GM12878 (cell line): Measurements from ENCODE around the gene CTIF. TPM values are rescaled to one million over a fixed set of nuclear protein-coding genes. Genes with fewer than 3 reads are reported as not detected.
A peak's percentile ranks its signal among the peaks of the same experiment; 100 is the strongest.

Experiments used
- ATAC-seq: fragments of 200-7000 bp; cut with Tn5 transposase; 3 replicates; pipeline ENCODE4 v1.9.1; 2020; ENCODE audit warnings: mild to moderate bottlenecking, moderate library complexity
- BruUV-seq: library from RNA; stranded (reverse); fragments of 400-500 nt; replicated peaks from 2 replicates; lab custom pipeline; 2021; lab: Mats Ljungman, UMichigan
- CTCF ChIA-PET: fragments of 300-600 bp; sonication (Branson Sonifier 250); formaldehyde crosslinking; extraction: SDS; loops from one replicate; lab custom pipeline; 2021; ENCODE audit warnings: inconsistent platforms; lab: Yijun Ruan, JAX
- POLR2A ChIA-PET: fragments of 350-600 bp; formaldehyde crosslinking; extraction: SDS; loops from one replicate; lab custom pipeline; 2021; ENCODE audit warnings: inconsistent platforms; lab: Charles Lee
- RAD21 ChIA-PET: fragments of 300-600 bp; sonication (Branson Sonifier 250); formaldehyde crosslinking; loops from one replicate; lab custom pipeline; 2023; ENCODE audit warnings: antibody characterized with exemption; ENCODE audit not compliant: unreplicated experiment; lab: Charles Lee
- SMC1A ChIA-PET: fragments of 300-600 bp; sonication (Branson Sonifier 250); formaldehyde crosslinking; loops from one replicate; lab custom pipeline; 2023; ENCODE audit not compliant: unreplicated experiment, uncharacterized antibody; lab: Charles Lee
- DNase-seq: peaks from one replicate; pipeline ENCODE4 v3.0.0-alpha.2; 2011; ENCODE audit warnings: low read depth, low spot score
- FAIRE-seq: peaks from 3 replicates; lab custom pipeline; 2011; peaks lifted over from hg19 to GRCh38; lab: Jason Lieb, UNC
- H2AFZ ChIP-seq: 2 replicates; pipeline ENCODE4 v1.6.0; 2011; ENCODE audit warnings: low read depth, low read length, control low read depth; ENCODE audit not compliant: control insufficient read depth
- H3K27ac ChIP-seq: 2 replicates; pipeline ENCODE4 v1.5.1; 2011; ENCODE audit warnings: control low read depth; ENCODE audit not compliant: control insufficient read depth, insufficient read depth
- H3K27me3 ChIP-seq, 2 experiments: replicated peaks in 1 of 2; 2 replicates each; pipeline versions ENCODE4 v1.6.0 to v1.6.1; 2011; ENCODE audit warnings: low read length in 1 of 2; ENCODE audit not compliant: control insufficient read depth in 2 of 2, insufficient read depth in 2 of 2
- H3K36me3 ChIP-seq, 2 experiments: 2 replicates each; pipeline ENCODE4 v1.5.1; 2011; ENCODE audit warnings: low read length in 1 of 2; ENCODE audit not compliant: control insufficient read depth in 2 of 2, insufficient read depth in 2 of 2
- H3K4me1 ChIP-seq: 2 replicates; pipeline ENCODE4 v1.6.1; 2011; ENCODE audit warnings: mild to moderate bottlenecking, low read length, moderate library complexity, mixed read lengths; ENCODE audit not compliant: control insufficient read depth, insufficient read depth
- H3K4me2 ChIP-seq: 2 replicates; pipeline ENCODE4 v1.6.0; 2011; ENCODE audit warnings: control low read depth; ENCODE audit not compliant: control insufficient read depth, insufficient read depth
- H3K4me3 ChIP-seq: fragments of 200-600 bp; sonication (generic); 2 replicates; pipeline ENCODE4 v1.5.1; 2016
- H3K79me2 ChIP-seq: 2 replicates; pipeline ENCODE4 v1.6.0; 2011; ENCODE audit warnings: low read length; ENCODE audit not compliant: control insufficient read depth, insufficient read depth
- H3K9ac ChIP-seq: 2 replicates; pipeline ENCODE4 v1.8.0; 2011; ENCODE audit warnings: low read length, control low read depth, mixed read lengths; ENCODE audit not compliant: control insufficient read depth, insufficient read depth
- H3K9me3 ChIP-seq: replicated peaks from 3 replicates; pipeline ENCODE4 v1.5.1; 2011; ENCODE audit warnings: mild to moderate bottlenecking, low read length; ENCODE audit not compliant: control insufficient read depth, insufficient read depth
- H4K20me1 ChIP-seq: 2 replicates; pipeline ENCODE4 v1.6.0; 2011; ENCODE audit not compliant: control insufficient read depth, insufficient read depth
- ATF7 ChIP-seq: fragments of 450-650 bp; IDR thresholded peaks from 2 replicates; pipeline ENCODE4 v1.6.1; 2016; ENCODE audit warnings: low read depth, mild to moderate bottlenecking
- CHD1 ChIP-seq: IDR thresholded peaks from 2 replicates; pipeline ENCODE4 v1.6.1; 2012; ENCODE audit warnings: low read depth, low read length, improper control_type of control experiment
- CTCF ChIP-seq, 3 experiments: IDR thresholded peaks in 2 of 3; conservative IDR thresholded peaks in 1 of 3; 2 replicates each; pipeline ENCODE4 v1.5.1; 2011; ENCODE audit warnings: low read depth in 3 of 3, low read length in 3 of 3, mild to moderate bottlenecking in 3 of 3, control low read depth in 2 of 3, moderate library complexity in 2 of 3, inconsistent platforms in 1 of 3, mixed read lengths in 1 of 3; ENCODE audit not compliant: control insufficient read depth in 2 of 3, insufficient read depth in 1 of 3; ENCODE audit errors: extremely low read depth in 1 of 3
- FOS ChIP-seq: IDR thresholded peaks from 3 replicates; pipeline ENCODE4 v1.6.1; 2011; ENCODE audit warnings: borderline replicate concordance; ENCODE audit not compliant: insufficient read length; ENCODE audit errors: extremely low read depth
- GABPA ChIP-seq: IDR thresholded peaks from 2 replicates; pipeline ENCODE4 v1.6.1; 2014; ENCODE audit warnings: antibody characterized with exemption, low read depth, mild to moderate bottlenecking, inconsistent platforms
- JUND ChIP-seq: IDR thresholded peaks from 2 replicates; pipeline ENCODE4 v1.6.1; 2012; ENCODE audit warnings: low read depth, mild to moderate bottlenecking, low read length, improper control_type of control experiment, moderate library complexity
- POU2F2 ChIP-seq: IDR thresholded peaks from 3 replicates; pipeline ENCODE4 v1.6.1; 2011; ENCODE audit warnings: low read depth, mild to moderate bottlenecking, low read length, borderline replicate concordance
- RB1 ChIP-seq: fragments of 450-650 bp; formaldehyde crosslinking; IDR thresholded peaks from 2 replicates; pipeline ENCODE4 v1.6.1; 2017; ENCODE audit warnings: mild to moderate bottlenecking, borderline replicate concordance
- RFX5 ChIP-seq: IDR thresholded peaks from 2 replicates; pipeline ENCODE4 v1.6.1; 2011; ENCODE audit warnings: low read depth, low read length, improper control_type of control experiment
- SUPT20H ChIP-seq: IDR thresholded peaks from 2 replicates; pipeline ENCODE4 v1.6.1; 2011; ENCODE audit warnings: low read depth, mild to moderate bottlenecking, low read length, moderate library complexity, borderline replicate concordance; ENCODE audit not compliant: control insufficient read depth
- TARDBP ChIP-seq: IDR thresholded peaks from 2 replicates; pipeline ENCODE4 v1.6.1; 2016; ENCODE audit warnings: borderline replicate concordance
- TCF7 ChIP-seq: IDR thresholded peaks from 2 replicates; pipeline ENCODE4 v1.6.1; 2014; ENCODE audit warnings: antibody characterized with exemption, borderline replicate concordance
- USF2 ChIP-seq: IDR thresholded peaks from 2 replicates; pipeline ENCODE4 v1.6.1; 2011; ENCODE audit warnings: low read depth, low read length, improper control_type of control experiment, borderline replicate concordance
- ZNF24 ChIP-seq: fragments of 450-650 bp; IDR thresholded peaks from 2 replicates; pipeline ENCODE4 v1.6.1; 2017; ENCODE audit warnings: antibody characterized with exemption, mild to moderate bottlenecking
- WGBS: methylation state at CpG from one replicate; pipeline ENCODE4 v1.1.6; 2016; ENCODE audit warnings: low lambda C conversion rate; ENCODE audit not compliant: insufficient replicate concordance, insufficient coverage; ENCODE audit errors: missing lambda C conversion rate; 5-methylcytosine and 5-hydroxymethylcytosine counted together
- in situ Hi-C: fragments of 300-500 bp; cut with MboI; formaldehyde crosslinking; loops from 9 replicates; pipeline ENCODE4 v1.14.3; 2018; ENCODE audit warnings: mixed read lengths
- intact Hi-C: fragments of 100-400 bp; cut with micrococcal nuclease; formaldehyde crosslinking; loops from one replicate; pipeline ENCODE4 v1.14.2; 2022; ENCODE audit not compliant: unreplicated experiment
- polyA plus RNA-seq, 11 experiments: library from polyadenylated mRNA; depleted of rRNA in 4 of 11; unstranded in 6 of 11; stranded (reverse) in 5 of 11; fragments of >200 nt; fragmentation: Nextera tagmentation in 4 of 11; fragmentation: Illumina TruSeq in 1 of 11; extraction: Ambion mirVana in 4 of 11; extraction: Trizol in 1 of 11; gene quantifications; 1 replicate in 1 of 11; 2 replicates in 10 of 11; pipeline versions ENCODE4 v1.2.1 to v1.2.3, GENCODE V29; 2011 to 2016; ENCODE audit warnings: inconsistent platforms in 2 of 11, missing spikeins in 2 of 11, low read depth in 1 of 11
- total RNA-seq, 4 experiments: library from RNA; depleted of rRNA in 3 of 4; stranded (reverse); fragments of >200 nt in 3 of 4; fragmentation: Illumina TruSeq in 1 of 4; extraction: Trizol in 1 of 4; gene quantifications; 2 replicates each; pipeline versions ENCODE4 v1.2.1 to v1.2.3, GENCODE V29; 2013 to 2021
- TF ChIP-seq, protein P1 (sequence below): IDR thresholded peaks from 2 replicates; pipeline ENCODE4 v1.6.1; 2012; ENCODE audit warnings: low read length, inconsistent platforms

Gene CTIF
- total and polyA plus RNA-seq, 10 of the 15 experiments (the other 5 are each of a cell fraction or from before 2014, with no cell fraction given), result 0.06 to 11.6 (median 2.5) TPM

- H3K9me3 ChIP-seq, result no peaks in the 10 kb centered on the region
- H3K9ac ChIP-seq, result no peak overlapping the region
- peak overlapping the region; percentile 35; the same call in 1 of the 2 replicates for H2AFZ ChIP-seq
- ChIA-PET RAD21 (interaction anchor here (0.7 to 6.4 kb wide), 41 partner anchors 8 to 414 kb away, joined by 3 to 72 read pairs (median 8); no protein-coding TSS in a partner anchor), CTCF (interaction anchor here (0.6 to 5.1 kb wide), 61 partner anchors 9 to 709 kb away, joined by 3 to 76 read pairs (median 5); partner anchors contain the start of genes C18orf32 and SMAD7), POLR2A (interaction anchor here (0.6 to 4.4 kb wide), 15 partner anchors 9 to 173 kb away, joined by 3 to 21 read pairs (median 3); no protein-coding TSS in a partner anchor), SMC1A (interaction anchor here (0.6 to 4.8 kb wide), 41 partner anchors 14 to 459 kb away, joined by 3 to 76 read pairs (median 4); no protein-coding TSS in a partner anchor)
- no peaks in the 10 kb centered on the region for H3K36me3 ChIP-seq
- no peaks in the 10 kb centered on the region for H4K20me1 ChIP-seq
- peak; percentile 74 for FAIRE-seq
- H3K4me2 ChIP-seq, result peak overlapping the region; percentile 51
- ATAC-seq, result peak; percentile 78
- BruUV-seq, result TSS peak; percentile 56
- H3K4me1 ChIP-seq, result peaks cover 42% of the 10 kb centered on the region
- H3K79me2 ChIP-seq, result no peaks in the 10 kb centered on the region; the same call in 1 of the 2 replicates
- no peak overlapping the region for H3K4me3 ChIP-seq
- 17% methylated on average over 13 of the region's 13 CpGs for WGBS
- in situ Hi-C loops (no loop called here), intact Hi-C loops (loop anchor here (1.0 to 5.0 kb wide), 6 partner anchors 23 to 459 kb away; no protein-coding TSS in a partner anchor)
- peak overlapping the region; percentile 60 for H3K27ac ChIP-seq
- DNase-seq, result peak; percentile 51
- no peaks in the 10 kb centered on the region for H3K27me3 ChIP-seq
- no peak for TF ChIP-seq TCF7
- TF ChIP-seq JUND, result no peak
- no peak for TF ChIP-seq FOS
- no peak for TF ChIP-seq SUPT20H
- TF ChIP-seq ATF7, result no peak
- no peak for TF ChIP-seq CHD1
- no peak for TF ChIP-seq RB1
- TF ChIP-seq TARDBP, result no peak
- no peak for TF ChIP-seq RFX5
- TF ChIP-seq GABPA, result no peak
- TF ChIP-seq, protein P1, sequence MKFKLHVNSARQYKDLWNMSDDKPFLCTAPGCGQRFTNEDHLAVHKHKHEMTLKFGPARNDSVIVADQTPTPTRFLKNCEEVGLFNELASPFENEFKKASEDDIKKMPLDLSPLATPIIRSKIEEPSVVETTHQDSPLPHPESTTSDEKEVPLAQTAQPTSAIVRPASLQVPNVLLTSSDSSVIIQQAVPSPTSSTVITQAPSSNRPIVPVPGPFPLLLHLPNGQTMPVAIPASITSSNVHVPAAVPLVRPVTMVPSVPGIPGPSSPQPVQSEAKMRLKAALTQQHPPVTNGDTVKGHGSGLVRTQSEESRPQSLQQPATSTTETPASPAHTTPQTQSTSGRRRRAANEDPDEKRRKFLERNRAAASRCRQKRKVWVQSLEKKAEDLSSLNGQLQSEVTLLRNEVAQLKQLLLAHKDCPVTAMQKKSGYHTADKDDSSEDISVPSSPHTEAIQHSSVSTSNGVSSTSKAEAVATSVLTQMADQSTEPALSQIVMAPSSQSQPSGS, result no peak
- peak; percentile 23 to 44 (median 34); a peak in 4 of 6 replicates for TF ChIP-seq CTCF (IDR thresholded peaks at IDR 0.05 in 2 of 3, conservative IDR thresholded peaks at IDR 0.05 in 1 of 3; ENCODE audit: control insufficient read depth in 2 of 3, extremely low read depth in 1 of 3, insufficient read depth in 1 of 3, low read depth in 3 of 3, low read length in 3 of 3)
- TF ChIP-seq USF2, result no peak
- no peak for TF ChIP-seq POU2F2
- no peak for TF ChIP-seq ZNF24
Measured at GRCh38 chr18:48778344-48779011, 239.6 kb downstream of the CTIF start.
